GM23248 (cell line): ENCODE measurements around the gene SPTLC1. TPM values are rescaled to one million over a fixed set of nuclear protein-coding genes. Genes with fewer than 3 reads are reported as not detected.
A peak's percentile ranks its signal among the peaks of the same experiment; 100 is the strongest.

Source experiments
- DNase-seq: peaks from one replicate; pipeline ENCODE4 v3.0.0-alpha.2; 2015
- H2AFZ ChIP-seq: fragments of 200-600 bp; sonication (generic); 2 replicates; pipeline ENCODE4 v1.6.1; 2016; ENCODE audit warnings: antibody characterized with exemption
- H3F3A ChIP-seq: fragments of 200-600 bp; sonication (generic); 2 replicates; pipeline ENCODE4 v1.6.1; 2016; ENCODE audit warnings: mild to moderate bottlenecking, antibody characterized with exemption, mixed run types; ENCODE audit not compliant: insufficient read depth
- H3K27ac ChIP-seq: fragments of 200-600 bp; sonication (generic); 2 replicates; pipeline ENCODE4 v1.5.1; 2016; ENCODE audit warnings: mild to moderate bottlenecking
- H3K27me3 ChIP-seq: fragments of 200-600 bp; sonication (generic); replicated peaks from 2 replicates; pipeline ENCODE4 v1.6.1; 2016; ENCODE audit warnings: mild to moderate bottlenecking; ENCODE audit not compliant: insufficient read depth
- H3K36me3 ChIP-seq: fragments of 200-600 bp; sonication (generic); 2 replicates; pipeline ENCODE4 v1.6.1; 2016; ENCODE audit warnings: low read depth, mild to moderate bottlenecking
- H3K4me1 ChIP-seq: fragments of 200-600 bp; sonication (generic); 2 replicates; pipeline ENCODE4 v1.6.1; 2016; ENCODE audit warnings: mild to moderate bottlenecking; ENCODE audit not compliant: insufficient read depth
- H3K4me2 ChIP-seq: fragments of 200-600 bp; sonication (generic); one replicate; pipeline ENCODE4 v1.6.1; 2016; ENCODE audit warnings: mild to moderate bottlenecking; ENCODE audit not compliant: unreplicated experiment
- H3K4me3 ChIP-seq: fragments of 200-600 bp; sonication (generic); 2 replicates; pipeline ENCODE4 v1.5.1; 2016; ENCODE audit warnings: mild to moderate bottlenecking
- H3K79me2 ChIP-seq: fragments of 200-600 bp; sonication (generic); 2 replicates; pipeline ENCODE4 v1.6.1; 2016; ENCODE audit warnings: mild to moderate bottlenecking; ENCODE audit not compliant: insufficient read depth
- H3K9ac ChIP-seq: fragments of 200-600 bp; sonication (generic); 2 replicates; pipeline ENCODE4 v1.6.1; 2016; ENCODE audit warnings: mild to moderate bottlenecking
- H3K9me2 ChIP-seq: fragments of 200-600 bp; sonication (generic); 2 replicates; pipeline ENCODE4 v1.6.1; 2016; ENCODE audit warnings: mixed run types, mild to moderate bottlenecking, moderate library complexity; ENCODE audit not compliant: insufficient read depth
- H3K9me3 ChIP-seq: fragments of 200-600 bp; sonication (generic); one replicate; pipeline ENCODE4 v1.6.1; 2017; ENCODE audit warnings: low read depth
- H4K20me1 ChIP-seq: fragments of 200-600 bp; sonication (generic); 2 replicates; pipeline ENCODE4 v1.6.0; 2016; ENCODE audit not compliant: insufficient read depth
- EZH2 ChIP-seq: fragments of 200-600 bp; sonication (generic); IDR thresholded peaks from 2 replicates; pipeline ENCODE4 v1.6.1; 2018; ENCODE audit warnings: antibody characterized with exemption, mild to moderate bottlenecking; ENCODE audit not compliant: insufficient read depth, poor library complexity, severe bottlenecking
- EZH2phosphoT487 ChIP-seq: fragments of 200-600 bp; sonication (generic); IDR thresholded peaks from 2 replicates; pipeline ENCODE4 v1.6.1; 2018; ENCODE audit warnings: antibody characterized with exemption, moderate library complexity, mild to moderate bottlenecking, low read depth; ENCODE audit not compliant: insufficient read depth
- WGBS, 2 experiments: methylation state at CpG; one replicate each; pipeline ENCODE4 v1.1.6; 2015 to 2017; ENCODE audit warnings: low lambda C conversion rate in 2 of 2, low coverage in 1 of 2; ENCODE audit errors: missing lambda C conversion rate in 2 of 2; 5-methylcytosine and 5-hydroxymethylcytosine counted together
- in situ Hi-C: fragments of 300-500 bp; cut with MboI; formaldehyde crosslinking; loops from 2 replicates; pipeline ENCODE4 v1.15.0; 2020
- polyA plus RNA-seq: library from polyadenylated mRNA; unstranded; fragments of >200 nt; fragmentation: Nextera tagmentation; extraction: Ambion mirVana; gene quantifications from 2 replicates; pipeline ENCODE4 v1.2.1, GENCODE V29; 2016
- total RNA-seq: library from RNA; depleted of rRNA; stranded (reverse); fragments of >200 nt; shearing (Covaris generic); gene quantifications from 2 replicates; pipeline ENCODE4 v1.2.3, GENCODE V29; 2014; rRNA removed

SPTLC1 gene
- total RNA-seq (102 and 142 TPM in 2 replicates), polyA plus RNA-seq (113 and 115 TPM in 2 replicates)

GRCh38 chr9:92115071-92115858 lies at the start of gene SPTLC1:
Gene SPTLC1 (minus strand): TSS chr9:92115413. CDS start chr9:92115370, 43 bp downstream.
- 0 to 1% methylated on average over 51 to 60 of the region's 60 CpGs for WGBS, 2 experiments
- H2AFZ ChIP-seq, result peak within 1 kb of the TSS; percentile 86
- H3K9me3 ChIP-seq, result no peaks in the 10 kb centered on the region
- no peaks in the 10 kb centered on the region for H4K20me1 ChIP-seq
- TF ChIP-seq EZH2 (no peak), EZH2phosphoT487 (no peak)
- no peaks in the 10 kb centered on the region; the same call in none of the 2 replicates for H3K79me2 ChIP-seq
- peaks cover 9% of the 10 kb centered on the region; the same call in 1 of the 2 replicates for H3K4me1 ChIP-seq
- peak; percentile 98 for DNase-seq
- H3K36me3 ChIP-seq, result peaks cover 17% of the 10 kb centered on the region
- no peaks in the 10 kb centered on the region for H3F3A ChIP-seq
- peak within 1 kb of the TSS; percentile 91 for H3K4me3 ChIP-seq
- peak within 1 kb of the TSS; percentile 93 for H3K9ac ChIP-seq
- H3K27ac ChIP-seq, result peak within 1 kb of the TSS; percentile 69
- H3K27me3 ChIP-seq, result no peaks in the 10 kb centered on the region
- in situ Hi-C loops, result no loop called here
- peak within 1 kb of the TSS; percentile 90 for H3K4me2 ChIP-seq
- H3K9me2 ChIP-seq, result no peaks in the 10 kb centered on the region

- Histone ChIP-seq H2AFZ (no peak overlapping the region), H3K27ac (no peak overlapping the region), H3K9me2 (no peaks in the 10 kb centered on the region), H3F3A (no peaks in the 10 kb centered on the region), H3K36me3 (no peaks in the 10 kb centered on the region), H3K4me3 (no peak overlapping the region), H3K9ac (no peak overlapping the region), H3K9me3 (no peaks in the 10 kb centered on the region), H3K4me2 (no peak overlapping the region), H3K4me1 (no peaks in the 10 kb centered on the region), H4K20me1 (no peaks in the 10 kb centered on the region; the same call in 1 of the 2 replicates), H3K79me2 (no peaks in the 10 kb centered on the region), H3K27me3 (no peaks in the 10 kb centered on the region)
- 90 to 92% methylated on average over 1 of the region's 1 CpG for WGBS, 2 experiments
- TF ChIP-seq EZH2phosphoT487, result no peak
- TF ChIP-seq EZH2, result no peak
- in situ Hi-C loops, result no loop called here
- DNase-seq, result no peak
Measured at GRCh38 chr9:92164975-92165374, 49.8 kb upstream of the SPTLC1 start.

GRCh38 chr9:92164490-92164889 lies 49.3 kb upstream of the SPTLC1 start:
- in situ Hi-C loops, result no loop called here
- H3K9ac ChIP-seq, result no peak overlapping the region
- H3K27ac ChIP-seq, result no peak overlapping the region
- no peak overlapping the region for H3K4me3 ChIP-seq
- no peak for TF ChIP-seq EZH2
- TF ChIP-seq EZH2phosphoT487, result no peak
- no peaks in the 10 kb centered on the region; the same call in 1 of the 2 replicates for H4K20me1 ChIP-seq
- no peaks in the 10 kb centered on the region for H3K36me3 ChIP-seq
- no peaks in the 10 kb centered on the region for H3K4me1 ChIP-seq
- no peak for DNase-seq
- H3F3A ChIP-seq, result no peaks in the 10 kb centered on the region
- H3K4me2 ChIP-seq, result no peak overlapping the region
- H3K9me3 ChIP-seq, result no peaks in the 10 kb centered on the region
- H3K27me3 ChIP-seq, result no peaks in the 10 kb centered on the region
- no peaks in the 10 kb centered on the region for H3K79me2 ChIP-seq
- no peak overlapping the region for H2AFZ ChIP-seq
- WGBS, 2 experiments, result 93% methylated on average over 2 of the region's 2 CpGs
- H3K9me2 ChIP-seq, result no peaks in the 10 kb centered on the region

GRCh38 chr9:92163276-92163675 lies 48.1 kb upstream of the SPTLC1 start:
- H3K36me3 ChIP-seq, result no peaks in the 10 kb centered on the region
- no peak overlapping the region for H3K9ac ChIP-seq
- TF ChIP-seq EZH2phosphoT487 (no peak), EZH2 (no peak)
- H3K9me3 ChIP-seq, result no peaks in the 10 kb centered on the region
- in situ Hi-C loops, result no loop called here
- no peaks in the 10 kb centered on the region for H3F3A ChIP-seq
- no peaks in the 10 kb centered on the region for H3K27me3 ChIP-seq
- H3K27ac ChIP-seq, result no peak overlapping the region
- H3K4me1 ChIP-seq, result no peaks in the 10 kb centered on the region
- H3K4me3 ChIP-seq, result no peak overlapping the region
- H4K20me1 ChIP-seq, result no peaks in the 10 kb centered on the region; the same call in 1 of the 2 replicates
- no peaks in the 10 kb centered on the region for H3K9me2 ChIP-seq
- H3K79me2 ChIP-seq, result no peaks in the 10 kb centered on the region
- H3K4me2 ChIP-seq, result no peak overlapping the region
- H2AFZ ChIP-seq, result no peak overlapping the region
- no peak for DNase-seq
- WGBS, 2 experiments, result 71 to 77% methylated on average over 4 of the region's 4 CpGs
